ENCODE results near the gene COL4A6. TPM values are rescaled to one million over a fixed set of nuclear protein-coding genes. Genes with fewer than 3 reads are reported as not detected.

The COL4A6 gene
- total RNA-seq, 4 donors from 2014 or later = 0.16 to 6.2 (median 1.5) TPM

- TF ChIP-seq, protein P1, sequence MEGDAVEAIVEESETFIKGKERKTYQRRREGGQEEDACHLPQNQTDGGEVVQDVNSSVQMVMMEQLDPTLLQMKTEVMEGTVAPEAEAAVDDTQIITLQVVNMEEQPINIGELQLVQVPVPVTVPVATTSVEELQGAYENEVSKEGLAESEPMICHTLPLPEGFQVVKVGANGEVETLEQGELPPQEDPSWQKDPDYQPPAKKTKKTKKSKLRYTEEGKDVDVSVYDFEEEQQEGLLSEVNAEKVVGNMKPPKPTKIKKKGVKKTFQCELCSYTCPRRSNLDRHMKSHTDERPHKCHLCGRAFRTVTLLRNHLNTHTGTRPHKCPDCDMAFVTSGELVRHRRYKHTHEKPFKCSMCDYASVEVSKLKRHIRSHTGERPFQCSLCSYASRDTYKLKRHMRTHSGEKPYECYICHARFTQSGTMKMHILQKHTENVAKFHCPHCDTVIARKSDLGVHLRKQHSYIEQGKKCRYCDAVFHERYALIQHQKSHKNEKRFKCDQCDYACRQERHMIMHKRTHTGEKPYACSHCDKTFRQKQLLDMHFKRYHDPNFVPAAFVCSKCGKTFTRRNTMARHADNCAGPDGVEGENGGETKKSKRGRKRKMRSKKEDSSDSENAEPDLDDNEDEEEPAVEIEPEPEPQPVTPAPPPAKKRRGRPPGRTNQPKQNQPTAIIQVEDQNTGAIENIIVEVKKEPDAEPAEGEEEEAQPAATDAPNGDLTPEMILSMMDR (IDR thresholded peaks at IDR 0.05; ENCODE audit: low read depth) = no peak
Observed at GRCh38 chrX:108250654-108251579, 187.3 kb downstream of the COL4A6 start.

GRCh38 chrX:108246304-108246954 is 191.8 kb downstream of the COL4A6 start:
- TF ChIP-seq, protein P1 (IDR thresholded peaks at IDR 0.05; ENCODE audit: low read depth) = no peak

- TF ChIP-seq, protein P1 (IDR thresholded peaks at IDR 0.05; ENCODE audit: low read depth) = no peak
Observed at GRCh38 chrX:108245462-108245861, 192.8 kb downstream of the COL4A6 start.

- TF ChIP-seq, protein P1 (IDR thresholded peaks at IDR 0.05; ENCODE audit: low read depth) = no peak
Observed at GRCh38 chrX:108235986-108236385, 202.2 kb downstream of the COL4A6 start.

GRCh38 chrX:108230574-108230973 is 207.6 kb downstream of the COL4A6 start:
- TF ChIP-seq, protein P1 (IDR thresholded peaks at IDR 0.05; ENCODE audit: low read depth) = no peak

DNA sequence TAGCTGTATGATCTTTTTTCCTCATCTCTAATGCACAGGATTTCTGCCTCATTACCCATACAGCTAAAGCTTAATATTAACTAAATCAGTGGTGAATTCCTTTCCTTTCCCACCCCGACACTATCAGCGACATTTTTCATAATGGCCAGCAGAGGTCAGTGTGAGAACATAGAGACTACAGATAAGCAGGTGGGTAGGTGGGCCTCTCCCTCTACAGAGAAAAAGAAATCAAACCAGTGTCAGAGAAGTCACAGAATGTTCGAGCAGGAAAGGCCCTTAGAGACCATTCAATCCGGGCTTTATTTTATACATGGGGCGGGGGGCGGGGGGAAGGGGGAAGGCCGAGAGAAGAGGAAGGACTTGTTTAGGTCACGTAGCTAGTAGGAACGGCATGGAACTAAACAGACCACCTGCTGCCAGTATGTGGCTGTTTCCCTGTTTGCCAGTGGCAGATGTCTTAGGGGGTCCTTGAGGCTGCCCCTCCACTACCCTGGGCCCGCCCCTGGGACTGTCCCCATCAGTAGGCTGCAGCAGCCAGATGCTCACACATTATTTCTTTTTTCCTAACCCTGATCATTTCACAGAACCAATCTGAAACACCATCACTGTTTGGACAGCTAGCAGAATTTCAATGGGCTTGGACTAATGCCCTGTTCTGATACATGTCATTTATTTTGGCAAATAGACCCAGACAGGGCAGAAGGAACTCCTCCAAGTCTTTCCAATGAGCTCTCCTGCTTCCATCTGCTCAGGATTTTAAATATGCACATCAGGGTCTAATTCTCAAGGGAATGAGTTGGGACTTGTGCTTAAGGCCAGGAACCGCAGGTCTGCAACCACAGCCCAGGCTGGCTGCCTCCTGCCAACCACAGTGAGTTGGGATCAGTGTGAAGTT is 213.2 kb downstream of the COL4A6 start:
- TF ChIP-seq, protein P1 (IDR thresholded peaks at IDR 0.05; ENCODE audit: low read depth) = no peak
